ENCODE measurements around the gene RHCG.
"Not testable (repeated sequence)": the region's sequence is repeated elsewhere in the genome, so short reads cannot be mapped to it uniquely, and the experiment has no call there.

RHCG gene

DNA sequence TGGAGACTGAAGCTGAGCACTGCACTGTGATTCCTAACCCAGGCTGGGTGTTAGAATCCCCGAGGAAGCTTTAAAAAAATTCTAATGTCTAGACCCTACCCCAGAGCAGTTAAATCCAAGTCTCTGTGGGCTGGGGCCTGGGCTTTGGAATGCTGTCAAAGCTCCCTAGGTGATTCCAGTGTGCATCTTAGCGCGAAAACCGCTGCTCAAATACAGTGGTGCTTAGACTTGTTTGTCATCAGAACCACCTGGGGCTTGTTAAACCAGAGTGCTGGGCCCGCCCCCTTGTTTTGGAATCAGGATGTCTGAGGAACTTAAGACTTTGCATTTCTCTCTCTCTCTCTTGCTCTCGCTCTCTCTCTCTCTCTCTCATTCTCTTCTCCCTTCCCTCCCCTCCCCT is 20.7 kb downstream of the RHCG start:
- DNase-seq, result no peak

DNA sequence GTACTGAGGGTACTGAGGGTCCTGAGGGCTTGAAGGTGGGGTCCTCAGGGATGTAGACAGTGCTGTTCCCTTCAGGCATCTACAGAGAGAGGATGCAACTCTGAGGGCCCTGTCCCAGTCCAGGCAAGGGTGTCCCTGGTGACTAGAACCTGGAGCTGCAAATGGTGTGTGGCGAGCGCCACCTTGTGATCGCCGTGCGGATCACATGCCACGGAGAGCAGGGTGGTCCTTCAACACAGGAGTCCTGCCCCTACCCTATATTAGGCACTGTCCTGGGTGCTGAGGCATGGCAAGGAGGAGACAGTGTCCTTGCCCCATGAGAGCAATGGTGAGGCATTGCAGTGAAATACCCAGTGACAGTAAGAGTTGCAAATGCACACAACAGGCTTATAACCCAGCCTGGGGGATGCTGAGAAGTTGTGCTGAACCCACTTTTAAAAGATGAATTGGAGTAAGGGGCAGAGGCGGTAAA is 23.6 kb downstream of the RHCG start:
- no peak for DNase-seq

DNA sequence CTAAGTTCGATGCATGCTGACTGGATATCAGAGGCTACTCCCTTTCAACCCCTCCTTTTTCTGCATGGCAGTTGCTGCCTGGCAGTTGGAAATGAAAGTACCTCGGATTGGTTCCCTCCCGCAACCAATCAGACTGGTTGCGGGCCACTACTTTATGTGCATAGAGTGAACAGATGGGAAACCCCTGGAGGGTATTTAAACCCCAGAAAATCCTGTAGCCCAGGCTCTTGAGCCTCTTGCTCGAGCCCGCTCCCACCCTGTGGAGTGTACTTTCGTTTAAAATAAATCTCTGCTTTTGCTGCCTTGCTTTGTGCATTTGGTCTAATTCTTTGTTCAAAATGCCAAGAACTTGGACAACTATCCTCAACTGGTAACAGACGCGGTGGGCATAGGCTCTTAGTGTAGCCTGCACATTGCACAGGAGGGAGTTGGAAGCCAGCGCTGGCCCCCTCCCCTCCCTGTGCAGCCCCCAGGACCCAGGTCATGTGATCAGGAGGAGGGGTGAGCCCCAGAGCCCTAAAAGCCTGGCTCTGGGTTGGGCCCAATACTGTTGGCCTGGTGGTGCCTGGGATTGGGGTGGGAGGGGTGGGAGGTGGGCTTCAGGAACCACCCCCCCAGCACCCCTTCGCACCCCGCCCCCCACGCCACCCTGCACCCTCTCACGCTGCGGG is 26.8 kb downstream of the RHCG start:
- DNase-seq, result no peak

DNA sequence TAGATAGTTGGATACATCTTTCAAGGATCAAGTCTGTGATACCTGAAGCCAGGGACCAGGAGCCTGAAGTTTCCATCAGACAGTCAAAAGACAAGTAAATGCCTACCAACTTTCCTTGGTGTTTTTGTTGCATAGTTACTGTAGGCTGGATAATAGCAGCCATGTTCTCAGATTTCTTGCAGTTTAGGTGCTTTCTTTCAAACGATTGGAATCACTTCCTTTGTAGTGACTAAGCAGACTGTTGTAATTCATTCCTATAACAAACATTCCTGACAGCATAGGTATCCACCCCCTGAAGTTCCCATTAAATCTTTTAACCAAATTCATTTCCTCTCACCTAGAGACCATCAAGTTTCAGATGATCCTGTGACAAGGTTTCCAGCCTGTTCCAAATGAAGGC is 27.6 kb downstream of the RHCG start:
- not testable (repeated sequence) for DNase-seq

DNA sequence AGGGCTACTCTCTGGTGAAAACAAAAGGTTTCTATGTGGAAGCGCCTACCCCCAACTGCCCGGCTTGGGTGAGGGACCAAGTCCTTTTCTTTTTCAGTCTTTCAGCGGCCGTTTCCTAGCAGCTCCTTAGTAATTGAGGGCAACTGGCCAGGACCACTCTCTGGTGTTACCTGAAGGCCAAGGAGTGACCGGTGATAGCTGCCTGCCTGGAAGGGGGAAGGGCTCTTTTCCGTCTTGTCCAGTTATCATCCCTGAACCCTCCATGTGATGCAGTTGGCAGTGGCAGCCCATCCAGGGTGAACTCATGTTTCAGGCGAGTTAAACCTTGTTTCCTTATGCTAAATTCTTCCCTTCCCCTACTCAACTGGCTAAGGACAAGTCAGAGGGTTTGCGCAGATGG is 33.3 kb downstream of the RHCG start:
- no peak for DNase-seq

DNA sequence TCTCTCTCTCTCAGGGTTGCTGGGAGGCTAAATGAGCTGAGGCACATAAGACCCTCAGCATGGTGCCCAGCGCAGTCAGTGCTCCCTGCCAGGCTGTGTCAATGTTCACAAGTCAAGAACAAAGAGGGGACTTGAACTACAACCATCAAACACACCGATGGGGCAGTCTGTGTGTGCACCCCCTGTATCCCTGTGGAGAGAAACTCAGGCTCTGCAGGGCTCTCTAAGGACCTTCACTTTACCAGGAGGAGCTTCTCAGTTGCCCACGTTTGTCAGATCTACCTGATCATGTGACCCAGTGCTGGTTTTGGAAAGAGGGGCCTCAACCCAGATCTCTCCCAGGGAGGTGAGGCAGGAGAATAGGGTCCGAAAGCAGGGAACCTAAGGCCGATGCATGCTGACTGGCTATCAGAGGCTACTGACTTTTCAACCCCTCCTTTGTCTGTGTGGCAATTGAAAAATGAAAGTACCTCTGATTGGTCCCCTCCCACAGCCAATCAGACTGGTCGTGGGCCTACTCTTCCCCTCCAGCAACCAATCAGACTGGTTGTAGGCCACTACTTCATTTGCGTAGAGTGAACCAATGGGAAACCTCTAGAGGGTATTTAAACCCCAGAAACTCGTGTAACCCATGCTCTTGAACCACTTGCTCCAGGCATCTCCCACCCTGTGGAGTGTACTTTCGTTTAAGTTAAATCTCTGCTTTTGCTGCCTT is 34.0 kb downstream of the RHCG start:
- DNase-seq, result no peak

DNA sequence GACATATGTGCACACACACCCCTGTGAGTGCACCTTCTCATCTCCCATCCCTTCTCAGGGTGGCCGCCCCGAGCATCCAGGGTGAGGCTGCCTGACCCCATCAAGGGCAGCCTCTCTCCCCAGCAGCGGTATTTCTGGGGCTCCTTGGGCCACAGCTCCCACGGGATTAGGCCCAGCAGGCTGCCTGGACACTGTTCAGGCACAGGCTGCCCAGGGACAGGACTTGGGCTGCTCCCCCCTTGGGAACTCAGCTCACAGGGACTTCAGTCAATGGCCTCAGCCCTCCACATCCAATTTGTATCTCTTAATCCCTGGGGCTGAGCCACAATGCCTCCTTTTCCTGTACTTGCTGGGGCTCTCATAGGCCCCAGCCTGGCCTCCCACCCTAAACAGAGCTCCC is 35.0 kb downstream of the RHCG start:
- DNase-seq, result no peak

DNA sequence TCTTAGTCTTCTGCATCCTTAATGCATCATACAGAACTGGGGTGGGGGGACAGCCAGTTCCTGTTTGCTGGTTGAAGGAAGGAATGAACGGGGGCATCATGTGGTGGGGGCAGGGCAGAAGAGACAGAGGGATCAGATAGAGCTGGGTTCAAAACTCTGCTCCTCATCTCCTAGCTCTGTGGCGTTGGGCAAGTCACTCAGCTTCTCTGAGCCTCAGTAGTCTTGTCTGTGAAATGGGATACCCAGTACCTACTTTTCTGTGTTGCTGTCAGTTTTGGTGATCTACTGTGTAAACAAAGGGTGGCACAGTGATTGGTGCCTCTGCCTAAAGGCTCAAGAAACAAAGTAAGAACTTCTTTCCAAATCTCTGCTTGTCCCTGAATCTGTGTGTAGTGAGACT is 36.3 kb downstream of the RHCG start:
- DNase-seq, result no peak

DNA sequence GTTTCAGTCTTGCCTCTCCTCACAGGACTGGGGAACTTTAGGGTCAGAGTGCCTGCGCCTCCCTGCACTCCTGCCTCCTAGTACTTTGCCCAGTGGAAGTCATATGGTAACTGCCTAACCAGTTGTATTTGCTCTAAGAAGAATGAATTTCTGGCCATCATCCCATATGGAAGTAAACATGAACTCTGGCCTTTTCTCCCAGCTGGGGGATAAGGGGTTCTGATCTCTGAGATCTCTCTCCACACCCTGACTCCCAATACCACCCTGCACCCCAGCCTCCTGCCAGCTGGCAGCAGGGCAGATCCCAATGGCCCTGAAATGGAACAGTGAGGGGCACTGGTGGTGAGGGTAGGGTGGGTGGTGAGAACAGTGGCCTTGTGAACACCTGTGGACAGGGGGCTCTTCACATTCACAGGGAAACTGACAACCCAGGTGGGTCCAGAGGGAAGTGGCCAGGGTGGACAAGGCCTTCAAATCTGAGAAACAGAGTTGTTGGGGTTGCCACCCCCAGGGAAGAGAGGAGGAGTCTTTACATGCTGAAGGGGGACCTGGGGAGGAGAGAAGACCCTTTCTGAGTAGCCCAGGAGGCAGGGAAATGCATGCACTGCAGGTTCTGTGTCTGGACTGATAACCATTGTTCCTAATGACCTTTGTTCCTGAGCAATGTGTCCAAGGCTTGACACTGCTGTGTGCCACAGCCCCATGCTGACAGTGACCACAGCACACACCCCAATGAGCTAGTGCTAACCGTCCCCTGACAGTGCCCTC is 36.9 kb downstream of the RHCG start:
- DNase-seq, result no peak

DNA sequence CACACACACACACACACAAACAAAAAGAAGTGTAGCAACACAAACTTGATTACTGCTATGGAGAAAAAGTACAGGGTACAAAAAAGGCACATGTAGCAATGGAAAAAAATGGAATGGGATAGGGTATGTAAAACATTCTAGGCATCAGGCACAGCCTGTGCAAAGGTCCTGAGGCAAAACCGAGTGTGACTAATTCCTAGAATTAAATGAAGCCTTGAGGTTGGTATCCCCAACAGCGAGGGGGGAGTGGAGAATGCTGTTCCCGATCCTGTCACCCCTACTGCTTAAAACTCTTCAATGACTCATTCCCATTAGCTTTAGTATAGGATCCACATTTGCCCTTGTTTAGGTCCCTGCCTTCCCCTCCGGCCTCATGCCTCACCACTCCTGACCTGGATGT is 37.9 kb downstream of the RHCG start:
- DNase-seq, result no peak

DNA sequence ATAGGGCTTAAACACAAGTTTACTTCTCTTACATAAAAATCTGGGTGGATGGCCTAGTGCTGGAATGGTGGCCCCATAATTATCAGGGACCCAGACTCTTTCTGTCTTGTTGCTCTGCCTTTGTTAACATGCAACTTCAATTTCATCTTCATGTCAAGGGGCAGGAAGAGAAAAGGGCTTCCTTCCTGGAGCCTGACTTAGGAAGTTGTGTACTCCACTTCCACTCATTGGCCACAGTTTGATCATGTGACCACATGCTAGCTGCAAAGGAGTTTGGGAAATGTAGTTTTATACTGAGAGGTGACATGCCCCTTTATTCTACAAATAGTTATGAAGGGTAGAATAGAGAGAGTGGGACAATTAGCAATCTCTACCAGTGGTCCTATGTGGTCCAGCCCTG is 39.3 kb downstream of the RHCG start:
- no peak for DNase-seq

DNA sequence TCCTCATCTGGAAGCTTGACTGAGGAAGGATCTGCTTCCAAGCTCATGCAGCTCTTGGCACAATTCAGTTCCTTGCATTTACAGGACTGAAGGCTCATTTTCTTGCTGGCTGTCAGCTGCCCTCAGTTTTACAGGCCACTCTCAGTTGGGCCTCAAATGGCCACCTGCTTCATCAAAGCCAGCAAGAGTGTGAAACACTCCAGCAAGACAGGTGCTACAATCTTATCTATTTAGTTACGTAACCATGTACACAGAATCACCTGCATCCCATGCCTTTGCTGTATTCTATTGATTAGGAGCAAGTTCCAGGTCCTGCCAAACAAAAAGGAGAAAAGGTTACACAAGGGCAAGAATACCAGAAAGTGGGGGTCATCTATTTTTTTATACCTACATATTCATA is 40.8 kb downstream of the RHCG start:
- no peak for DNase-seq

DNA sequence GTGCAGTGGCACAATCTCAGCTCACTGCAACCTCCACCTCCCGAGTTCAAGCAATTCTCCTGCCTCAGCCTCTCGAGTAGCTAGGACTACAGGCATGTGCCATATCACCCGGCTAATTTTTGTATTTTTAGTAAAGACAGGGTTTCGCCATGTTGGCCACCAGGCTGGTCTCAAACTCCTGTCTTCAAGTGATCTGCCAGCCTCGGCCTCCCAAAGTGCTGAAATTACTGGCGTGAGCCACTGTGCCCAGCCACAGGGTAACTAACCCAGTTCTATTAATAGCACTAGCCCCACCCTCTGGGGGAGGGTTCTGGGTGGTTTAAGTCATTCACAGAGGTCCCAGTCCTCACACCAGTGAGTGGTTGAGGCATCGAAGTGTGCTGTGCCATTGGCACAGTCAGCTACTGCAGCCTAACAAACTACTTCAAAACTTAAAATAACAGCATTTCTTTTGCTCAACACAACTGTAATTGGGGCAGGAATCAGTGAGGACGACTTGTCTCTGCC is 44.0 kb downstream of the RHCG start:
- no peak for DNase-seq

DNA sequence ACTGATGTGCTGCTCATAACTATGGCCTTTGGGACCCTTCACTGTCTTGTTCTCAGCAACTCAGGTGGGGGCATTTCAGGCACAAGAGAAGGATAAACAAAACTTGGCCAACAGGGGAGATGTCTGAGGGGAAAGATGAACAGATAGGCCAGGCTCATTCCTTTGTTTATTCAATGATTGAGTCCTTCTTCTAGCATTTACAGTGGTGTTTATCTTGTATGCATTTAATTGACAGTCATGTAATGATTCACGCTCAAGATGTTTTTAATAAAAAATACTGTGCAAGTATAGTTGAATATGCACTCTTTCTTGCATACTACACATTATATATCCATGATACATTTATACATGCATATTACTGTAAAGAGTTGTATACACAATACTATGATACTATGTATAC is 44.5 kb downstream of the RHCG start:
- DNase-seq, result no peak

DNA sequence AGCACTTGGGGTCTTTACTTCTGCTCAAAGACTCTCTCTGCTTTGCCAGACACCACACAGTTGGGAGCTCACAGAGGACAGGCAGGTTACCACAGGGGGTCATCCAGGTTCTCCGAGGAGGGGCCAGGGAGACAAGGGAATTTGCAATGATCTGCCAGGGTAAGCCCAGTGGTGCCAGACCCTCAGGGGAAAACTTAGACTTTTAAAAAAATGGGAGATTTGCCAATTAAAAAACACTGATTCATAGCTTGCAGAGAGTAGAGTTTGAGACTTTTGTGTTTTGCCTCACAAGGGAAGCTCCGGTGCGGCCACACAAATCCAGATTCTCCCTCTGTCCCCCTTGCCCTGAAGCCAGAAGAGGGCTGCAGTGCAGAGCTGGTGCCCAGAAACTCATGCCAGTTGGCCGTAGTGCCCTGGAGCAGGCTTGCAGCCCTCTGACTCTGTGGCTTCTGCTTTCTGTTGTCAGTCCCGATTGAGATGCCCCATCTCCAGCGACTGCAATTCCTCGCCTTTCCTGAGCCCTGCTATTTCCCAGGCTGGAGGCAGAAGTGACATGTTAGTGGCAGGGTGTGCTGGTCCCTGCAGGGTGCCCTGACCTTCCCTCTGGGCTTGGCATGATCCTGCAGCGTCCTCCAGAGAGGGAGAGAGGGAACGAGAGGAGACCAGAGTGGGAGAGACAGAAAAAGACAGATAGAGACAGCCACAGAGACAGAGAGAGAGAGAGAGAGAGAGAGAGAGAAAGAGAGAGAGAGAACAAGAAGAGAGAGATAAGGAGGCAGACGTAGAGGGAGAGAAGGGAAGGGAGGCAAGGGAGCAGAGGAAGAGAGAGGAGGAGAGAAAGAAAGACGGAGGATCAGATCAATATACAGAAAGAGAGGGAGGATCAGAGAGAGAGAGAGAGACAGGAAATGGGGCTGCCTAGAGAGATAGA is 46.0 kb downstream of the RHCG start:
- no peak for DNase-seq

DNA sequence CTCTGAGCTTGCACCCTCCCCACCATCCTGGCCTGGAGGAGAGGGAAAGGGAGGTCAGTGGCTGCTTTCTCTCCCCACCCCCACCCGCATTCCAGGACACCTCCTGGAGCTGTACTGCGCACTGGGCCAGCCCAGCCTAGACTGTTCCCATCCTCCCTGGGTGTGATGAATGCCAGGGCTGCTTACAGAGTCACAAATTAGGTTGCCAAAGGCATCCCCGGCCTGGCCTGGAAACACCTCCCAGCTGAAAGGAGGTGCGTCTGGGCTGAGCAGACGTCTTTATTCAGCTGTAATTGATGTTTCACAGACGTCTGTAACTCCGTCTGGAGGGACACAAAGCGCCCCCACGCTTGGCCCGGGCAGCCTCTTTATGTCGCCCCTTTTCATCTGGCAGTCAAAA is 47.6 kb downstream of the RHCG start:
- DNase-seq, result no peak

DNA sequence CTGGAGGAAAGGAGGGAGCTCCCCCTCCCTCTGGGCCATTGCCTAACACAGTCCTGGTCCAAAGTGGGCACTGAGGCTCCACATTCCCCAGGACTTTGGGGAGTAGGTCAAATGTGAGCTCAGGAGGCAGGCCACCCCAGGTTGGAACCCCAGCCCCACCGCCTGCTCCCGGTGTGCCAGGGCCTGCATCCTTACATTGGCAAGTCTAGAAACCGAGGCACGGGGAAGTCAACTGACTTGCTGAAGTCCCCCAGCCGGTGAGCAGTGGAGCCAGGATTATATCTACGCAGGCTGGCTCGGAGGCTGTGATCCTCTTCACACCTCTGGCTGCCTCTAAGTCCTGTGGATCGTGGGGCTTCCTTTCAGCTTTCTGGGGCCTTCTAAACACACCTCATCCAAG is 48.7 kb downstream of the RHCG start:
- no peak for DNase-seq

DNA sequence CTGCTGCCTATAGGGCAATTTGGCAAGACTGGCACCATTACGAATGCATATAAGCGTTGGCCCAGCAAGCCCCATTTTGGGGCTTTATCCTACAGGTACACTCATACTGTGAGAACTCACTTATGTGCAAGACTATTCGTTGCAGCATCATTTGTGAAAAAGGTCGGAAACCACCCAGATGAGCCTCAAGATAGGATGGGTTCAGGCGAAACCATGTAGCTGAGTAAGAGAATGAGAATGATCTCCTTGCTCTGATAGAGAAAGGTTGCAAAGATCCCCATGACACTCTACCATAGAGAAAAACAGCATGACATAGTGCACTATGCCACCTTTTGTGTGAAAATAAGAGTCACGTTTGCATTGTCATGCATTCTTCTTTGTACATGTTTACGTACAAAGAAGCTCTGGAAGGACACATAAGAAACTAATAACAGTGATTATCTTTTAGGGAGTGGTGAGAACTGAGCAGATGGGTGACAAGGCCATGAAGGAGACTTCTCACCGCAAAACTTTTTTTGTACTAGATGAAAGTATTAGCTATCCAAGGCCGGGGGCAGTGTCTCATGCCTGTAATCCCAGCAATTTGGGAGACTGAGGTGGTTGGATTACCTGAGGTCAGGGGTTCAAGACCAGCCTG is 50.0 kb downstream of the RHCG start:
- DNase-seq, result no peak

DNA sequence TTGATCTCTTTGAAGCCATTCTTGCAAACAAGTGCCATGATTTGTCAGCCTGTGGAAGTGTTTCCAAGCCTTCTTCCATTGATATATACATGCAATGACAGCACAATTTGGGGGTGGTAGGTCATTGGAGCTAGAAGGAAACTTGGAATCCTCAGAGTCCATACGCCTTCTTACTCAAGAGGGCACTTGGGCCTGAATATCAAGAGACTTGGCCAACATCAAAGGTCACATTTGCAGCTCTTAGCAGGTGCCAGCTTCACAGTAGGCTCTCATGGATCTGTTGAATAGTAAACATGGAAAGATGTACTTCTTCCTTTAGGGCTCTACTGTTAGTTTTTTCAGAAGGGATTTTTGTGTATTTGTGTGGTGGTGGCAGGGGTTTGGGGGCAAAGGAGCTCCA is 50.9 kb downstream of the RHCG start:
- DNase-seq, result no peak

DNA sequence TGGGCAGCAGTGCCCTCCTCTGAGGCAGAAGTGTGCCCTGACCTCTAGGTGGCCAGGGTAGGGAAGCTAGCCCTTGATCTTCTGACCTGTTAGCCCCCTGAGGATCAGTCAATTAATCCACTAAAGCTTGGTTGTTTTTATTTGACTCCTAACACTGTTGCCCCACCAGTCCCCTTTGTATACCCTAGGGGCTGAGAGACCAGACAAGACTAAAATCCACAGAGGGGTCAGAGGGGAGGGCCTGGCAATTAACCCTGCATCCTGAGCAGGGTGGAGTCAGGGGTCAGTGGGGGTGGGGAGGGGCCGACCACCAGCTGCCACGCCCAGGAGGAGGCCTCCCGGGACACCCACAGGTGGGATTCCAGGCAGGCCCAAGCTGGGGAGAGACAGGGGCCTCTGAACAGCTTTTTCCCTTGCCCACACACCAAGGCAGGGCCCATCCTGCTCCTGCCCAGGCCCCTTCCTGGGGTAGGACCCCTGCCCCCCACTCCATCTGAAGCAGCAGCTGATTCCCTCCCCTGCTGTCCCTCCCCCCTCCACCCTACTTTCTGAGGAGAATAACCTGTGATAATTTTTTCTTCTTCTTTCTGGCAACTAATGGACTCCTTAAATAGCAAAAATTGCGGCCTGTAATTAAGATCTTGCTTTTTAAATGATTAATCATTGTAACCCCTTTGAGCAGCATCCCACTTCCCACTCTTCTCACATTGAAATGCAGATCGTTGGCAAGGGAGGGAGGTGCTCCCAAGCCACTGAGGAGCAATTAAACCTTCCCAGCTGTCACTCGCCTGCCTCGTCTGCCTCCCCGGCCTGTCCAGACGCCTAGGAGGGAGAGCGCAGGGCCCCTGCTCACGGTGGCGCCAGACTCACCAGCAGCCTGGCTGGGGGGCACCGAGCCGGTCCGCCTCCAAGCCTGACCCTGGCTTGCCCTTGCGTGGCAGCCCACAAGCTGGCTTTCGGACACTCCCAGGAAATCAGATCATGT is 51.9 kb downstream of the RHCG start:
- DNase-seq, result no peak

DNA sequence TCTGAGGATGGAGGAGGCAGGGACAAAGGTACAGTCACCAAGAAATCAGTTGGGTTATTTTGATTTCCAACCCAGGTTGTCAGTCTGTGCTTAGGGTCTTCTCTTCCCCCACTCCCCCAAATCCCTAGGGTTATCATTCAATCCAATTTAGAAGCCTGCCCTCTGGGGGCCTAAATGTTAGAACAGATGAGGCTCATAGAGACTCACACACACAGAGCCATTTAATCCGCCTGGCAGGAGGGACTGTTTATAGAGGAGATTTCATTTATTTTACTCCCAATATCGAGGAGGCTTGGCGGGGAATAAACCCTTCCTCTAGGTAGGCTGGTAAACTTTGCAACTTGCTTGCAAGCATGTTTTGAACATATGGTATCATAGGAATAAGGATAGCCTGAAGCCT is 52.8 kb downstream of the RHCG start:
- no peak for DNase-seq

All from T-helper 9 cell (primary cell).